Activated T-helper 9 cell treated with anti-CD3 and anti-CD28 coated beads, Interleukin-2, amount 50 U/mL, for 16 hours (primary cell): ENCODE measurements around the gene GRK5.
"Not testable (repeated sequence)": the region's sequence is repeated elsewhere in the genome, so short reads cannot be mapped to it uniquely, and the experiment has no call there.

Experiments
- DNase-seq: peaks from one replicate; pipeline ENCODE4 v3.0.0-alpha.2; 2020; ENCODE audit warnings: low read depth

The GRK5 gene

DNA sequence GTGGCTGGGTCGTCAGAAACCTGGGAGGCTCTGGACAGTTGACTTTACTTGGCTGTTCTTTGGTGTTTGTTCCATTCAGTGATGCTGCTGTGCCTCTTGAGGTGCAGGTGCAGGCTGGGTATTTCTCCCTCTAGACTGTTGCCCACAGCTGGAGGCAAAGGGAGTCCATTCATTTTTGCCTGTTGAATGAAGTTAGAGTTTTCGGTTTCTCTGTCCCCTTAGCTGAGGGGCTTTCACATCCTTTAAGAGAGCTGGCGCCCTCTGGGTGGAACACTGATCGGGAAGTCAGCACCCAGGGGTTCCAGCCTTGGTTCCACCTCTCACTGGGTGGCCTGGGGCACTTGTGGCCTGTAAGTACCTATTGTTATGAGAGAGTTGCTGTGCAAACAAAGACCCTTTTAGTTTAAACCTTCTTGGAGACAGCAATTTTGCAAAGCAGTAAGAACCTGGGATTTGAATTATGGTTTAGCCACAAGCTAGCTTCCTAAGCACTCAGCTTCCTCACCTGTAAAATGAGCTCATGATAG lies 67.2 kb downstream of the GRK5 start:
- DNase-seq, result no peak

DNA sequence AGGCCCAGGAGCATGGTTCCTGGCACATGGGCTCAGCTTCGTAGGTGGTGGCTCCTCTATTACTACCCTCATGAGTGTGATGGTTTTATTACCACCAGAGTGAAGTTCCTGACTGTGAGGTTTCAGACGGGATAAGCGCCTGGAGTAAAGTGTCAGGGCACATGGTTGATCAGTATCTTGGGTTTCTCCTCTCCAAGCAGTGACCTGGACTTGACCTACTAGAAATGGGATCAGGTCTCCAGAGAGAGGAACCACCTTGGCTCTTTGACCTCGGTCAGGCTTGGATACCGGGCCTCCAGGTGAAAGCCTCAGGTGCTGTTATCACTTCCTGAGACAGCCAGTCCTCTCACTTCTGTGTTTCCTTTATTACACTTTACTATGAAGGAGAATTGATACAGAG lies 67.7 kb downstream of the GRK5 start:
- no peak for DNase-seq

DNA sequence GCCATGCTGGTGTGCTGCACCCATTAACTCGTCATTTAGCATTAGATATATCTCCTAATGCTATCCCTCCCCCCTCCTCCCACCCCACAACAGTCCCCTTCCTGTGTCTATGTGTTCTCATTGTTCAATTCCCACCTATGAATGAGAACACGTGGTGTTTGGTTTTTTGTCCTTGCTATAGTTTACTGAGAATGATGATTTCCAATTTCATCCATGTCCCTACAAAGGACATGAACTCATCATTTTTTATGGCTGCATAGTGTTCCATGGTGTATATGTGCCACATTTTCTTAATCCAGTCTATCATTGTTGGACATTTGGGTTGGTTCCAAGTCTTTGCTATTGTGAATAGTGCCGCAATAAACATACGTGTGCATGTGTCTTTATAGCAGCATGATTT lies 68.8 kb downstream of the GRK5 start:
- DNase-seq, result not testable (repeated sequence)

DNA sequence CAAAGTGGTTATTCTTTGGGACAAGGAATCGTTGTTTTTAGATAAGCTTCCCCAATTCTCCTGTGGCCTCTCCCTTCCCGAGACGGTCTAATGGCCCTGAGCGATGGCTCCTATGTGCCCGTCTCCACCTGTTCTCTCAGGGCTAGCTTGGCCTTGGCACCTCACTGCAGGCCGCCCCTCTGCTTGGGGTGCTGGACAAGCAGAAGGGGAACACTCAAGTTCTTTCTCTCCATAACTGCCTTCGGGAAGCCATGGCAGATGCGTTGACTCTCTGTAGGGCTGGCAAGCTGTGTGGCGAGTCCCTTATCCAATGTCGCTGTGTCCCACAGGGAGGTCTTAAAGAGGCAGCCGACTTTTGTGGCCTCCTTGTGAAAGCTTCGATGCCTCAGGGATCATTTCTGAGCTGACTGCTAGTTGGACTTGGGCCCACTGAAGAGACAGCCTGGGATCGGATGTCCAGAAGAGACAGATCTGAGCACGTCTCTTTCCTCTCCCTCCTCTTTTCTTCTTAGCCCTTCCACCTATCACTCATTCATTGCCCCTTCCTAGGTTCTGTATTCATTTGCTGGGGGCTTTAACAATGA lies 70.8 kb downstream of the GRK5 start:
- no peak for DNase-seq

DNA sequence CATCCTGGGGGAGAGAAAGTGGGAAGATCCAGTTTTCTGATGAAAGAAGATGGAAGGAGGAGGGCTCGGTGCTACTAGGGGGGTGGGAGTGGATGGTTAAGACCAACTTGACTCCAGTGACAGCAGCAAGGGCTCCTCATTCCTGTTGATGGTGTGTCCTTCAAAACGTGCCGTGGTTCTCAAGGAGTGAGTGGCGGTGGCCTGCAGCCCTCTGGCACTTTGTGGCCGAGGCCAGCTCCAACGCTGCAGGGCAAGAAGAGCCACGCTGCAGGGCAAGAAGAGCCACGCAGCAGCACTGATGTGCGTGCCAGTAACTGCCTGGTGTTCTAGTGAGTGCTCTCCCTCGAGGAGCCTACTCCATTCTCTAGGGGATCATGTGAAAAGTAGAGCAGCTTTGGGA lies 72.1 kb downstream of the GRK5 start:
- DNase-seq, result no peak

DNA sequence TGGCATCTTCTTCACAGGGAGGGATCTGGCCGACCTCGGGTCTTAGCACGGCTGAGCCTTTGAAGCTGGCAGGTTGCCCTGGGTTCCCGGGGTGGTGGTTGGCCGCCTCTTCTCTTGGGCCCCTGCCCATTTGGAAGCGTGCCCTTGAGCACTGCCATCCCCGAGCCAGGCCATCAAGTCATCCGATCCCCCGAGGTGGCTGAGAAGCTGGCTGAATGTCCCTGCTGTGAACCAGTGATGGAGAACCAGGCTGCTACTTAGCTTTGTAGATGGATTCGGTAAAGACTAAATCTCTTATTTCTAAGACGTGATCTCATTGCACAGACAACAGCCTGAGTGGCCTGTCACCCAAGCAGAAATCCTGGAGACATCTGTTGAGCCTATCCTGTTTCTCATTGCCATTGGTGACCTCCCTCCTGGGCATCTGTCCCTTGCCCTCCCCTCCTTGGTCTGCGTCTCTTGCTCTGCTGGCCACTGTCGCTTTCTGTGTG lies 74.3 kb downstream of the GRK5 start:
- no peak for DNase-seq

DNA sequence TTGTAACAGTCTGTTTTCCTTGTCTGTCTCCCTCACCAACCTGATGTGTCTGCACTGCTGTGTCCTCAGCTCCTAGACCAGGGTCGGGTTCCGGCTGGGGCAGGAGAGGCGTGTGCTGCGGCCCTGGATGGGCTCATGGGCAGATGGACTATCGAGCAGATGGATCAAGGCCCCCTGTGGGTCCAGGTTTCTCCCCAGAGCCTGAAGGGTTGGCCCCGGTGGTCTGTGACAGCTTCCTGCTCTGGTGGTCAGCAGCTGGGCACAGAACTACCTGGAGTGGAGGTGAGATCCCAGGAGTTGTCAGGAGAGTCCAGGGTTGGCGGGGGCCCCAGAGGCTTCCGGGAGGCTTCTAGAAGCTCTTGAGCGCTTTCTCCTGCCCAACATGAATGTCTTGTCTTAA lies 75.1 kb downstream of the GRK5 start:
- DNase-seq, result no peak

DNA sequence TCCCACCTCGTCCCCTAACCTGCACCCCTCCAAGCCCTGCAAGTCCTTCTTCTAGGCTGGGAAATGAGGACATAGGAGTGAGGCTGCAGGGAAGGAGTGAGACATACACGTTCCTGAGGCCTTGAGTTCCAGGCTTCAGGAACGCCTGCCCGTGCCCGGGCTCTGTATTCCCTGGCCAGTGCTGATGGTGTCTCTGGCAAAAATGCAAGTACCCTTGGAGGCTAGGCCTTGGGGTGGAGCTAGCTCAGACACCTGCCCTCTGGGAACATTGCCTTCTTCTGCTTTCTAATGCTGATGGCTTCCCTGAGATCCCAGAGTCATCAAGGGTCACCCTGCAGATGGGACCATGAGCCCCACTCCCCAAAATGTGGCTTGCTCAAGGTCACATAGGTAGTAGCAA lies 76.0 kb downstream of the GRK5 start:
- no peak for DNase-seq

DNA sequence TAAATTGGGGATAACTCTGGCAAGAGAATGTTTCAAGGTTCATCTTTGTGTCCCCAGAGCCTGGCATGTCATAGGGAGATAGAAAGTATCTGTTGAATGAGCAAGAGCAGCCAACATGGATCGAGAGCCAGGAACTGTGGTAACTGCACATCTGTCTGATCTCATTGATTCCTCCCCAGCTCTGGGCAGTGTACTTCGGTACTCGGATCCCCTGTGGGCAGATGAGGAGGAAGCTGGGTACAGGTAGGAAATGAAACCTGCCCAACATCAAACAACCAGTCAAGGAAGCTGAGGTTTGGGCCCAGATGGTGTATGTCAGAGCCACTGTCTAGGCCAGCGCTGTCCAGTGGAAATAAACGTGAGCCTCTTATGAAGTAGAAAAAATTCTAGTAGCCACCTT lies 76.4 kb downstream of the GRK5 start:
- DNase-seq, result no peak

DNA sequence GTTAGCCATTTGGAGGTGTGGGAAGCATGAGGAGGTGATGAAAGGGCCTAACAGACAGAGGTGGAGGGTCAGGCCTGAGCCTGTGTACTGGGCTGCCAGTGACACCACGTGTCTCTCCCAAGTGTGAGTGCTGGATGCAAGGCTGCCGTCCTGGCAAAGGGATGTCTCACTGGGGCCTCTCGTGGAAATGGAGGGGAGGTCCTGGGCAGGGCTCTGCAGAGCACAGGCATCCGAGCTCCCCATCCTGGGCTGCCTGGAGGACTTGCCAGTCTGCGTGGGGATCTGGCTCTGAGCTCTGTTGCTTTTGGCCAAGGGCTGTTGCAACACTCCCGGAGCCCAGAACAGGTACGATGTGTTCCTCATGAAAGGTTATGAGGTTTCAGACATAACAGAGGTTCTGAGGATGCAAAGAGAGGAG lies 77.3 kb downstream of the GRK5 start:
- no peak for DNase-seq

DNA sequence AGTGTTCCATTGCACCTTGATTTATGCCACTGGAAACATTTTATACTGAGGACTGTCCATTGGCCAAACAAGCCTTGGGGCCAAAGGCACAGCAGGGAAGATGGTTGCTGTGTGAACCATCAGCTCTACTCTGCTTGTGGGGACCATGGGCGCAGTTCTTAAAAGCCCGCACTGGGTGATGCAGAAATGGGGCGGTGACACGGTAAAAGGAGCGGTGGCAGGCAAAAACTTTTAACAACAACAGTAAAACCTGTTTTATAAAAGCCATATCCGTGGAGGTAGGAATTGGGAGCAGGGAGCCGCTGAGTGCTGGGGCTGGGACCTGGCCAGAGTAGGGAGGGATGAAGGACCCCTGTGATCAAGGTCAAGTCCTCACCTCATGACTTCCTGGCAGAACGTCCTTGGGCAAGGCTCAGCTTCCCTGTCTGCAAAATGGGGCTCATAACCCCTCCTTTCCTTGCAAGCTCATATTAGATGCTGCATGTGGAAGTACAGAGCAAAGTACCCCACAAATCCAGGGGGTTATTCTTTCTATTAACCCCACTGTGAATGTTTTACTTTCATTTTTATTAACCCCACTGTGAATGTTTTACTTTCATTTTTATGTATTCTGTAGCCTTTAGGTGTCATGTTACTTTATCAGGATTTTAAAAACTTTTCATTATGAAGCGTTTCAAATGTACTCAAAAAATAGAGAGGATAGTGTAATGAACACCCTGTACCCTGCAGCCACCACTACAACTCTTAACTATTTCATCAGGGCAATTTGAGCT lies 78.3 kb downstream of the GRK5 start:
- DNase-seq, result no peak

DNA sequence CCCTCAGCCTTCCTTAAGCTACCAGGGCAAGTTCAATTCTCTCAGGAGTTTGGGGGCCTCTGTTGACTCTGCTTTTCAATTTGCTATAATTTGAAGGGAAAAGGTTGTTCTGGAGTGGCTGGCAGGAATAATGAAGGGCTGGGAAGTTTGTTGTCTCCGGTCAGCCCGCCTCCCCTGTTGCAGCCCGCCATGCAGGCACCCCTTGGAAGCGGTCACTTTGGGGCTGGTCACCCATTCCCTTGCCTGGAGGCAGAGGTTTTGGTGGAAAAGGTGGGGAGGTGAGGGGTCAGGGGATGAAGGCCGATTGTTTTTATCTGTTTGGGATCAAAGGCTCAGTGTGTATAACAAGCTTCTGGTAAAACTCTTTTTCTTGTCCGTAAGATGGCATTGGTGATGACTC lies 79.1 kb downstream of the GRK5 start:
- no peak for DNase-seq

DNA sequence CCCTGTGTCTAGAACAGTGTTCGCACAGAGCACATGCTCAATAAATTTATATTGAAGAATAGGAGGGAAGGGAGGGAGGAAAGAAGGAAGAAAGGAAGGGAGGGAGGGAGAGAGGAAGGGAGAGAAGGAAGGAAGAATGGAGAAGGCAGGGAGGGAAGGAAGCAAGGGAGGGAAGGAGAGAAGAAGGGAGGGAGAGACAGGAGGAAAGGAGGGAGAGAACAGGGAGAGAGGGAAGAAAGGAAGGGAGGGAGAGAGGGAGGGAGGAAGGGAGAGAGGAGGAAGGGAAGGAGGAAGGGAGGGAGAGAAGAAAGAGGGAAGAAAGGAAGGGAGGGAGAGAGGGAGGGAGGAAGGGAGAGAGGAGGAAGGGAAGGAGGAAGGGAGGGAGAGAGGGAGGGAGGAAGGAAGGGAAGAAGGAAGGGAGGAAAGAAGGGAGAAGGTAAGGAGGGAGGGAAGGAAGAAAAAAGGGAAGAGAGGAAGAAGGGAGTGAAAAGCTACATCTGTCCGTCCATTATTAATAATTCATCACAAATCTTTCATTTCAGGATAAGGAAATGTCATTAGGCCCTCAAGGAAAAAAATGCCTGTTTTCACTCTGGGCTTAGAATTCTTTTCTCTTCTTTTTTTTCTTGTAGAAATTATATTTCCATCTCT lies 79.7 kb downstream of the GRK5 start:
- DNase-seq, result no peak

DNA sequence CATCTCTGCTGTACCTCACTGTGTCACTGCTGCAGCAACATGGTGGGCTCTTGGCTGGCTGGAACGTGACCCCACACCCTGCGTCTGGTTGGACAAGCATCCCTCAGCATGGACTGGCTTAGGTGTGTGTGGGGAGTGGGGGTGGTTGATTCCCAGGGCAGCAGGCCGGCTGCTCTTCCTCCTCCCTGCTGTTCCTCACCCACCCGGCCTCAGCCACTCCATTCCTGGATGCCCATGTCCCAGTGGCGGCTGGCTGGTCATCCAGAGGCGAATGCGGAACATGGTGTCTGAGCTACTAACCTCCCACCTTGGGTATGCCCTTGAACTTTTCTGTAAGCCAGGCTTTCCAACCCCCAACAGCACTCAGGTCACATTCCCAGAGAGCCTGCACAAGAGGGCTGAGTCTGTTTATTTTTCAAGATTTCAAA lies 81.2 kb downstream of the GRK5 start:
- no peak for DNase-seq

DNA sequence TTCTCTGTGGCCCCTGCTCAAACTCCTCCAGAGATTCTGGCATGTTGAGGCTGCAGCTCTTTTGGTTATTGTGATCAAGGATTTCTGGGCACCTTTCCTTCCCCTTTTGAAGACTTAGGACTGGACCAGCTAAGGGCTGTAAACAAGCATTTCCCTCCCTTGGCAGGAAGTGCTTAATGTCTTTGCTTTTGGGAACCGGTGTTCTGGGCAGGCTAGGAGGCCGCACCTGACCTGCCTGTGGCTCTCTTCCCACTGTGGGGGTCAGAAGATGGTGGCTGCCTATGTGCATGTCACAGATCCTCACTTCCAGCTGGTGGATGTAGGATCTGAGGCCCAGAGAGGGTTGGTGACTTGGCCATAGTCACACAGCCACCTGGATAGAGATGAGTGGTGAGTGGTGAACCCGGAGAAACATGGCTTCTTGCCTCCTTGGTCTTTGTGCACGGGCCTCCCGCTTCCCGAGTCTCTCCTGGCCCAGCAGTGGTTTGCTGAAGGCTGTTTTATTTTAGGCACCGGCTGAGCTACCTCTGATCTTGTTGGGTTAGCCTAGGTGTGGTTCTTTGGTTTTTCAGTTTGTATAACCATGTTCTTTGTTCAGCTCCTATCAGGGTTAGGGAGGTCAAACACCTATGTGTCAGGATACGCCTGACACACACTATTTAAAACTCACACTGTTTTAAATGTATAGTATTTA lies 82.0 kb downstream of the GRK5 start:
- DNase-seq, result no peak

DNA sequence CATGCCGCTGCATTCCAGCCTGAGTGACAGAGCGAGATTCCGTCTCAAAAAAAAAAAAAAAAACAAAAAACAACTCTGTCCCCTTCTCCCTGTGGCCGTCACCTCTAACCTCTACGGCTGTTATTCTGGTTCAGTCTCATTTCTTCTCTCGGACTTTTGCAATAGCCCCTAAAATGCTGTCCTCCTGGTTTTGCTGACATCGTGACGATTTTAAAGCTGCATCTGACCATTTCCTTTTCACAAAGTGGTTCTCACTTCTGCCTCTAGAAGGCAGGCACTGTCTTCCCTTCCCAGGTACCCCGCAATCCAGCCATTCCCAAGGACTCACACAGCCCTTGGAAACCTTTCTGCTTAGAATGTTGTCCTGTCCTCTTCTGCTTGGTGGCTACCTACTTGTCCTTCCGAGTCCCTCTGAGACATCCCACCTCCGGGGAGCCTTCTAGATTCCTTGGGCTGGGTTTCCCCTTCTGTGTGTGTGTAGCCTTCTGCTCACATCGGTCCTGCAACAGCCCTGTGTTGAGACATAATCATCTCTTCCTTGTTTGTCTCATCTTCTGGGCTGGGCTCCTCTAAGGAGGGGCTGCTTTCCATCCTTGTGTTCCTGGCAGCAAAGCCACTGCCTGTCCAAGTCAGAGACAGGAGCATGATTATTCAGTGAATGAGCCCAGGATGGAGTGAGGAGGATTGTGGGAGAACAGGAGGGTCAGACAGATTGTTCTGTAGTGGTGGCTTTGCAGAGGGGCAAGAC lies 83.1 kb downstream of the GRK5 start:
- no peak for DNase-seq

DNA sequence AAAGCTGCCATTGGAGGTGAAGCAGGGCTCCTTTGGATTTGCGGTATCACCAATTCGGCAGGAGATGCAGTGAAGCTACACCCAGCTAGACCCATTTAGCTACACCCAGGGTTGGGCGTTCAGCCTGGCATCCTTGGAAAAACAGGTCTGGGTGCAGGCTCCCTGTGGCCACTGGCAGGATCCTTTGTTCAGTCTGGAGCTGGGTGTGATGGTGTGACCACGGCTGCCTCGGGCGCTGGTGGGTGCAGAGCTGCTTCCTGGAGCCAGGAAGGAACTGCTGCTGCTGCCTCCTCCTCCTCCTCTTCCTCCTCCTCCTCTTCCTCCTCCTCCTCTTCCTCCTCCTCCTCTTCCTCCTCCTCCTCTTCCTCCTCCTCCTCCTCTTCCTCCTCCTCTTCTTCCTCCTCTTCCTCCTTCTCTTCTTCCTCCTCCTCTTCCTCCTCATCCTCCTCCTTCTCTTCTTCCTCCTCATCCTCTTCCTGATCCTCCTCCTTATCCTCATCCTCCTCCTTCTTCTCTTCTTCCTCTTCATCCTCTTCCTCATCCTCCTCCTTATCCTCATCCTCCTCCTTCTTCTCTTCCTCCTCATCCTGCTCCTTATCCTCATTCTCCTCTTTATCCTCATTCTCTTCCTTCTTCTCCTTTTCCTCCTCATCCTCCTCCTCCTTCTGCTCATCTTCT lies 84.0 kb downstream of the GRK5 start:
- no peak for DNase-seq

DNA sequence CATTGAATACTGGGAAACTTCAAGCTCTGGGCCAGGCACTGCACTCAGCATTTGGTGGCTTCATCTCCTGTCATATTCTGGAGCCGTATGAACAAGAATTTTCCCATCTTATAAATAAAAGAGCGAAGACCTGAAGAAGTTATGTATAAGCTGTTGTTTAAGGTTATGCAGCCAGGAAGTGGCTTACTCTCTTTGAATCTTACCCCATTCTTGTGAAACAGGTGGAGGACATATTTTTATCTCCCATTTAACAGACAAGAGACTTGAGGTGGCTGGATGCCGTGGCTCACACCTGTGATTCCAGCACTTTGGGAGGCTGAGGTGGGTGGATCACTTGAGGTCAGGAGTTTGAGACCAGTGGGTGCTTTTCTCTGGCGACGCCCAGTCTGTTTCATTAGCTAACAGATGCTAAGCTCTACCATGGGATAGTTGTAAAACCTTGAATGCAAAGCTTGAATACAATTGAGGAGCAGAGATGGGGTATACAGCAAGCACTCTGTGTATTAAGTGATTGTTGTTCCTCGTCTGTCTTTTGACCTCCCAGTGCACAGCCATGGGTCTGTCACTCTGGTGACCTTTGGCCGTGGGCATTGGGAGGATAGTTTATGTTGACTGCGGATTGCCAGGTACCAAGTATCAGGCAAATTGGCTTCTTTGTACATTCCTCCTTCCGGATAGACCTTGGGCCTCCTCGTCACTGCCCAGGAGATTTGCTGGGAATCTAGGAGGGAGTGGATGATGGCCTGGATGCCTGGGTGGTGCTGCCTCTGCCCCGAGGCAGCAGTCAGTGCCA lies 85.8 kb downstream of the GRK5 start:
- DNase-seq, result no peak

DNA sequence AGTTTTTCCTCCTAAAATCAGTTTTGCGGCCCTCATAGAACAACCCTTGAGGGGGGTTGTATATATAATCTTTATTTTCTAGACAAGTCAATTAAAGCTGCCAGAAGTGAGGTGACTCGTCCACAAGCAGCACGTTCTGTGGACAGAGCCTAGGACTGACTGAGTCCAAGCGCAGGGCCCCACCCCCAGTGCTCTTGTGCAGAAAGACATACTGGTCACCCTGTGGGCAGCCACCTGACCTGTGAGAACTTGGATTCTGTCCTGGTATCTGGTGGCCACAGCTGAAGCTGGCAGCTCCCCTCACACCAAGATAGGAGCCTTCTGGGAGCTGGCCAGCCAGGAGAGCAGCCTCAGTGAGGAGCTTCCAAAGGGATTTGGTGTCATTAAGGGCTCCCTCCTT lies 89.3 kb downstream of the GRK5 start:
- no peak for DNase-seq

DNA sequence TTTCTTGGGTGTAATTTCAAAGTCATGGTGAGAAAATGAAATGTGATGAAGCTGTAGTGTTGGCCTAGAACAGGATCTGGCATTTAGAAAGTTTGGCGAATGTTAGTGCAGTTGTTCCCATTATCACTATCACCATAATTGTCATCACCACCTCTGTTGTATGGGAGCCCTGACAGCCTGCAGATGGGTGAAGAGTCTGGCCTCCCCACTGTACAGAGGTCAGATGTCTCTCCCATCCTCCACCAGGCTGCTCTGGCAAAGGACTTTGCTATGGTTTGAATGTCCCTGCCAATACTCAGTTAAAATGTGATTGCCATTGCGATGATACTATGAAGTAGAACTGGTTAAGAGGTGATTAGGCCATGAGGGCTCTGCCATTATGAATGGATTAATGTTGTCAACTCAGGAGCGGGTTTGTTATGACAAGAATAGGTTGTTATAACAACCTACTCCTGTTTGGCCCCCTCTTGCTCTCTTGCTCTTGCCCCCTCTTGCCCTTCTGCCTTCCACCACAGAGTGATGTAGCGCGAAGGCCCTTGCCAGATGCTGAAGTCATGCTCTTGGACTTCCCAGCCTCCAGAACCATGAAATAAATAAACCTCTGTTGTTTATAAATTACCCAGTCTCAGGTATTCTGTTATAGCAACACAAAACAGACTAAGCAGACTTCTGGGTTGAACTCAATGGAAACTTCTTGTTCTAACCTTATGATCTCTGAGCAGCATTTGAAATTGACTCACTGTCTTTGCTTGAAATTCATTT lies 90.0 kb downstream of the GRK5 start:
- no peak for DNase-seq
